ENCODE data around the gene AGBL4.
"Not testable (repeated sequence)": the region's sequence is repeated elsewhere in the genome, so short reads cannot be mapped to it uniquely, and the experiment has no call there.

The AGBL4 gene

GRCh38 chr1:49045371-49045770, 978.4 kb downstream of the AGBL4 start:
- no peak for TF ChIP-seq CTCF (IDR thresholded peaks at IDR 0.05; ENCODE audit: borderline replicate concordance, insufficient read depth, low read depth, low read length)
- H3K4me3 ChIP-seq (ENCODE audit: low read depth, low read length) = no peak overlapping the region

DNA sequence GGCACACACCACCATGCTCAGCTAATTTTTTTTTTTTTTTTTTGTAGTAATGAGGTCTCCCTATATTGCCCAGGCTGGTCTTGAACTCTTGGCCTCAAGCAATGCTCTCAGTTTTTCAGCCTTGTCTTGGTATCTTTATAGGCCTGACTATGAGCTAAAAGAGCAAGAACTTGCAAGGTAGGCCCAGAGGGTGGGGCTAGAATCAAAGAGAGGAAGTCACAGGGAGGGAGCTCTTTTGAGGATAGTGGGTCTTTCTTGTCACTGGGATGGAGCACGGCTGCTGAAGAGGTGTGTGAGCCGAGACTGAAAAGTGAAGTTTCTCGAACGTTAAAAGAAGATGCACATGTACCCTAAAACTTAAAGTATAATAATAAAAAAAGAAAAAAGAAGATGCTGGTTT, 987.1 kb downstream of the AGBL4 start:
- no peak overlapping the region for H3K4me3 ChIP-seq (ENCODE audit: low read depth, low read length)
- no peak for TF ChIP-seq CTCF (IDR thresholded peaks at IDR 0.05; ENCODE audit: borderline replicate concordance, insufficient read depth, low read depth, low read length)

- TF ChIP-seq CTCF (IDR thresholded peaks at IDR 0.05; ENCODE audit: borderline replicate concordance, insufficient read depth, low read depth, low read length) = no peak
- H3K4me3 ChIP-seq (ENCODE audit: low read depth, low read length) = no peak overlapping the region
Observed at GRCh38 chr1:49028396-49028795, 995.4 kb downstream of the AGBL4 start.

DNA sequence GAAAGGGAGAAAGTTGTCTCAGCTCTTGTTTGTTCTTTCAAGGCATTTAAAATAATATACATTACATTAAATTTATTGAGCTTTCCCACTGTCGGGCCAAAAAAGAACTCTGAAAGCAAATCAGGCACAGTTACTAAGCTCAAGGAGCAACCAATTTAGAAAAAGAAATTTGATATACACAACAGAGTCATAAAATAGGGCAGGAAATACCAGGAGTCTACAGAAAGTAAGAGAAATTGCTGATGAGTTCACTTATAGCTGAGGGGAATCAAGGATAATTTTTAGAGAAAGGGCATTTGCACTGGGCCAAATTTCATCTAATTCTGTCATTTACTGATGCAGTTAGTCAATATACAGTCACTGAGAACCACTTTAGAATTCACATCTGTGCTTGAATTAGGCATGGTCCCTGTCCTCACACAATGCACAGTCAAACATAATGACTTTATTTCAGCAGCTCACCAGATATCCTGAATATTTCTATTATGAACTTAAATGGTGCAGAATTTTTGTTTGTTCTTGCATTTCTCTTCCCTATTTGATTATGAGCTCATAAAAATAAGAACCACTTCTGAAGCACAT, 997.4 kb downstream of the AGBL4 start:
- TF ChIP-seq CTCF (IDR thresholded peaks at IDR 0.05; ENCODE audit: borderline replicate concordance, insufficient read depth, low read depth, low read length) = no peak
- no peak overlapping the region for H3K4me3 ChIP-seq (ENCODE audit: low read depth, low read length)

- no peak overlapping the region for H3K4me3 ChIP-seq (ENCODE audit: low read depth, low read length)
- no peak for TF ChIP-seq CTCF (IDR thresholded peaks at IDR 0.05; ENCODE audit: borderline replicate concordance, insufficient read depth, low read depth, low read length)
Observed at GRCh38 chr1:49016030-49016977, 1007.5 kb downstream of the AGBL4 start.

GRCh38 chr1:49013079-49013478, 1010.7 kb downstream of the AGBL4 start:
- no peak for TF ChIP-seq CTCF (IDR thresholded peaks at IDR 0.05; ENCODE audit: borderline replicate concordance, insufficient read depth, low read depth, low read length)
- no peak overlapping the region for H3K4me3 ChIP-seq (ENCODE audit: low read depth, low read length)

DNA sequence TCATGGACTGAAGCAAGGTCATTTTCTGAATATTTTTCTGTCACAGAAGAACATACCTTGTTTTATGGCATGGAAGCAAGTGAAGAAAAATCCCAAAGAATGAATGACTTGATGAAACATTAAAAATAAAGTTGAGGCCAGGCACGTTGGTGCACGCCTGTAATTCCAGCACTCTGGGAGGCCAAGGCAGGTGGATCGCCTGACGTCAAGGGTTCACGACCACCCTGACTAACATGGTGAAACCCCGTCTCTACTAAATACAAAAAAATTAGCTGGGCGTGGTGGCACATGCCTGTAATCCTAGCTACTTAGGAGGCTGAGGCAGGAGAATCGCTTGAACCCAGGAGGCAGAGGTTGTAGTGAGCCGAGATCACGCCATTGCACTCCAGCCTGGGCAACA, 1020.8 kb downstream of the AGBL4 start:
- not testable (repeated sequence) for H3K4me3 ChIP-seq (ENCODE audit: low read depth, low read length)
